PFSK-1 (cell line): ENCODE data around the gene CNTN4.

ENCODE experiments used
- FOXP2 ChIP-seq: optimal IDR thresholded peaks from 2 replicates; pipeline ENCODE3; 2011; ENCODE audit warnings: borderline replicate concordance, control low read depth, inconsistent platforms; ENCODE audit not compliant: insufficient read depth; ENCODE audit errors: extremely low read length, extremely low read depth
- POLR2AphosphoS5 ChIP-seq: IDR thresholded peaks from 2 replicates; pipeline ENCODE4 v1.6.1; 2012; ENCODE audit warnings: low read depth, mild to moderate bottlenecking, control low read depth, low read length, moderate library complexity
- REST ChIP-seq, 2 experiments: IDR thresholded peaks; 2 replicates each; pipeline versions ENCODE4 v1.6.1 to v1.8.0; 2011 to 2012; ENCODE audit warnings: low read depth in 2 of 2, low read length in 2 of 2, control low read depth in 1 of 2, inconsistent platforms in 1 of 2, mild to moderate bottlenecking in 1 of 2, moderate library complexity in 1 of 2; ENCODE audit not compliant: insufficient read depth in 1 of 2
- SIN3A ChIP-seq: IDR thresholded peaks from 2 replicates; pipeline ENCODE4 v1.6.1; 2012; ENCODE audit warnings: mild to moderate bottlenecking, low read length, moderate library complexity, borderline replicate concordance; ENCODE audit not compliant: insufficient read depth
- TAF1 ChIP-seq: IDR thresholded peaks from 2 replicates; pipeline ENCODE4 v1.6.1; 2012; ENCODE audit warnings: low read length, control low read depth, borderline replicate concordance; ENCODE audit not compliant: insufficient read depth

- TF ChIP-seq TAF1 = no peak
- TF ChIP-seq POLR2AphosphoS5 = no peak
- TF ChIP-seq SIN3A = no peak
- no peak for TF ChIP-seq REST (IDR thresholded peaks at IDR 0.05; ENCODE audit: insufficient read depth in 1 of 2, low read depth in 2 of 2, low read length in 2 of 2)
- TF ChIP-seq FOXP2 = no peak
These were observed 271.7 kb downstream of the CNTN4 start for GRCh38 chr3:2370317-2370716.
